Right renal cortex interstitium (tissue), 3 donors: ENCODE data around the gene RNF144A. TPM values are rescaled to one million over a fixed set of nuclear protein-coding genes. Genes with fewer than 3 reads are reported as not detected.
A peak's percentile ranks its signal among the peaks of the same experiment; 100 is the strongest.

Experiments used
- DNase-seq, 3 donors: peaks; one replicate each; pipeline ENCODE4 v3.0.0-alpha.2; 2013; ENCODE audit warnings: low read depth in 3 of 3, low spot score in 2 of 3
- polyA plus RNA-seq, 3 donors: library from polyadenylated mRNA; unstranded; fragments of 120-200 nt; gene quantifications; one replicate each; pipeline ENCODE4 v1.2.1, GENCODE V29; 2013; ENCODE audit not compliant: insufficient read length in 3 of 3

The RNF144A gene
- polyA plus RNA-seq, 3 donors = 54.6 to 62.2 (median 59.7) TPM

DNA sequence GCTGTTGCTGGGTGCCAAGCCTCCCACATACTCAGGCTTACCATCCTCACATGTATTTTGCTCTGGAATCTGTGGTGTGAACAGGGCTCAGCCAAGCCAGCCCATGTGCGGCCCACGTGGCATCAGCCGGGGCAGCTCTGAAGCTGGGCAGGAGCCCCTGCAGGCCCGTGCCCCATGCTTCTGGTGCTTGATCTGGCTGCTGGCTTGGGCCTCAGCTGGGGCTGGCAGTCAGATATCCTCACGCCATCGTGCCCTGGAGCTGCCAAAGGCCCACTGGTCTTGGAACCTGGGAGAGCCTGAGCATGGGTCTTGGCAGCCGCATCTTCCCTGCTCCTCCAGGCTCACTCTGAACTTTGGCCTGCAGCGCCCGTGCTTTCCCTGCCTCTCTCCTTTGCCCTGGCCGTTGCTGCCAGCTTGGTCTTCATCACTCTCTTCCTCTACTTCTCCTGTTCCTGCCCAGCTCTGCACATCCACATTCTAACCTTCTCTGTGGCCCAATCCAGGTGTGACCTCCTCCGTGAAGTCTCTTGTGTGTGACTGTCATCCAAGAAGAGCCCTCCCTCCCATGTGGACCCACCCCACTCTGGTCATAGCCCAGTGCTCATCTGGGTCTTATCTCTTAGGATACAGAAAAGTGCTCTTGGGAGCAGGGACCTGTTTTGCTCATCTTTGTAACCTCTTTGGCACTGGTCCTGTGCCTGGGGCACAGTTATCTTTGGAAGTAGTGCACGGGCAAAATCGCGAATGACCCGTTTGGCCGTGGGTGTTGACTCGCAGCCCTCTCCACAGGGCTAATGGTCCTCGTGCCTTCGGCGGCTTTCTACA, 116.1 kb downstream of the RNF144A start:
- DNase-seq = no peak

DNA sequence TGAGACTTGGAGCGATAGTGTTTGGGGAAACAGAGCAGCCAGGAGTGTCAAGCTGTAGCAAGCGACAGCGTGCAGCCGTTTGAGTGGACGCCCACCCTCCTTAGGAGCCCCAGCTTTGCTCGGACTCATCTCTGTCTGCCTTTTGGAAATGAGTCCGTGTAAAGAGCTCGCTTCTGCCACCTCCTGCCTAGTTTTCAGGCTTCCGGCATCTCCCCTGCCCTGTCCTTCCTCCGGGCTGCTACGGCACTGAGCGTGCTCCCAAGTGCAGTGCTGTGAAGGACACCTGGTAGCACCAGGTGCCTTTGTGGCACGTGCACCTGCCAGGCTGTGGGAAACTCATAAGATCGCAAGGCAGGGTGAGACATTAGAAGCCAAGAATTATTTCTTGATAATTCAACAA, 117.1 kb downstream of the RNF144A start:
- no peak for DNase-seq

DNA sequence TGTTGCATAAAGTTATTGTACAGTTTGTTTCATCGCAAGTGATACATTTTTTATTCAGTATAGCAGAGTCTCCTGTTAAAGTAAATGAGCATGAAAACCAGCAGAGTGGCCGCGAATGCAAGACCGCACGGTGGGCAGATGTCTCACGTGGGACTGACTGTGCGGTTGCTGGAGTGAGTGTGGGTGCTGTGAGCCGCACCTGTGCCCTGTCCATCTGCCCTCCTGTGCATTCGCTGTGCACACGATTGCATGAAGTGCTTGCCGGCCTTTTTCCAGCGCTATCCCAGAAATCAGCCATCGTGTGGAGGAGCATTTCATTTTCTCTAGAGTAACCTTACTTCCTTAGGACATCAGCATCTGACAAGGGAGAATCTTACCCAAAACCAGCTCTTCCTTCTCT, 118.7 kb downstream of the RNF144A start:
- DNase-seq = no peak

DNA sequence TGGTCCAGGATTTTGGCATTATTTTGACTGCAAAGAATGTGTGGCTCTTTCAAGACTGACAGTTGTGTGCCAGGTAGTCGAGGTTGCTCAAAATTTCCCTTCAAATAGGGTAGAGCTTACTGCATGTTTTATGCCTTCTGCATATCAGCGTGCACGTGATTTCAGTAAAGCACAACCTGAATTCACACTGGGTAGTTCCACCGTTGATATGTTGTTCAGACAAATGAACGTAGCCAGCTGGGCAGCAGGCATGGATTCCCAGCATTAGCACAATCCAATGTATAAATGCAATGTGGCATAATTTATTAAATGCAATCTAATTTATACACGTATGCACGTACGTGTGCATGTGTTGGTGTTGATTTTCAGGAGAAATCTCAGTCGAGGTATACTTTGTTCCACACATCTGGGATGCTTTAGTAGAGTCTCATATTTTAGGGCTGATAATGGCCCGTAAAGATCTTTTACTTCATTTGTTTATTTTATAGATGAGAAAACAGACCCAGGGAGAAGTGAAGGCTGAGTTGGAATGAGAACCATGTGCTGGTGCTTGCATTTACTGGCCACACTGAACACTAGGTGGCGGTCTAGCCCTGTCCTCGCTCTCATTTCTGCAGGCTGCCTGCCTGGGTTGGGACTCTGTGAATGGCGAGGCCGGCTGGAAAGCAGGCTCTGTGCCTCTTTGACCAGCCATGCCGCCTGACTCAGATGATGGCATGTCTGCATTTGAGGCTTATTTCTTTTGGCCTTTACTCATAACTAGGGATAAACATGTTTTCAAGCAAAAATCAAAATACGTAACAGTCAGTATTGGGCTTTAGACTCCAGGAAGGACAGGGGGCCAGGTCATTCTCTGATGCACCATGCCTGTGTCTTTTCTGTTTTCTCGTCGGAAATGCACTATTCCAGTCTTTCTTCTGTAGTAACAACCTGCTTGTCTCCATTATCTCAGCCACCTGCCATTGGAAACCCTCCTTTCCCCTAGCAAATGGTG, 120.4 kb downstream of the RNF144A start:
- DNase-seq = no peak

DNA sequence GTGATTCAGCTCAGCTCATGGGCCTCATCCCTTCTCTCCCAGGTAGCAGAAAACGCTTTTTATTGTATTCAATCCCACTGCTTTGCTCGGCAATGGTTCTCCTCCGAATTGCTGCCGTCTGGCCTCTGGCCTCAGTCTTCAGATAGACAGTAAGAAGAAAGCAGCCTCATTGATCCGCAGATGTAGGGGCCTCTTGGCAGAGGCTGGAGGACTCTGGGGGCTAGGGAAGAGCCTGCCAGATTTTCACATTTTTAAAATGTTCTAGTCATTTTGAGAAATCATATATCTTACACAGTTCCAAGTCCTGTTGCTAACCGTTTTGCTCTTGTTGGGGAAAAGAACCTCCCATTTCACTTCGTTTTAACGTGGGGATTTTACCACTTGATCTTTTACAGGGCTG, 123.3 kb downstream of the RNF144A start:
- no peak for DNase-seq

DNA sequence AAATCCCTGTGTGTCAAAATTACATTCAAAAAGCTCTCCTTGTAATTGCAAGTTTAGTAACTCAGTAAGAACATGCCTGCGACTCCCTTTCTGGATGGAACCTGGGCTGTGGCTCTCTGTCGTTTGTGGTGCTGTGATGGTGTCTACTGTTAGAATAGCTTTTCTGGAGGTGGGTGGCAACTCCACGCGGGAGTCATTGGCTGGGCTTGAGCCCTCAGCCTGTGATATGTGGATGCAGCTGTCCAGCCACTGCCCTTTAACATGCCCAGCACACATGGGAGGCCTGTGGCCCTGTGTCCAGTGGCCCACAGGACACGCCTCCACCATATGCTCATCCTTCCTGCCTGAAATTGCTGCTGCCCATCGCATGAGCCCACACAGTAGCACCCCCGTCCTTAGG, 124.2 kb downstream of the RNF144A start:
- DNase-seq = no peak

DNA sequence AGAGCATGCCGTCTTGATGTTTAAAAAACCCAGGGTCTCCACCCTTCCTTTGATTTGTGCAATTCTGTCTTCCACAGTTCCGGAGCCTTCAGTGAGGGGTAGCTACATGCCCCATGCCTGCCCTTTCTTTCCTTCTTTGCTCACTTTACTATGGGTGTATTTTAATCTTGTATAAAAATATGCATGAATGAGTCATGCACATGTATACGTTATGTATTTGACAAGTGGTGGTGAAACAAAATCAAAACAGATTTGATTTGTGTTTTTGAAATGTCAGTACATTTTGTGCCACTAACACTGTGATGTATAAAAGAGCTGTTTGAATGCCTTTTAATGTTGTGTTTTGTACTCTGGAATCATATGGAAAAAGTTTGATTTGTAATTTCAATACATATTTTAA, 126.5 kb downstream of the RNF144A start:
- DNase-seq = no peak

DNA sequence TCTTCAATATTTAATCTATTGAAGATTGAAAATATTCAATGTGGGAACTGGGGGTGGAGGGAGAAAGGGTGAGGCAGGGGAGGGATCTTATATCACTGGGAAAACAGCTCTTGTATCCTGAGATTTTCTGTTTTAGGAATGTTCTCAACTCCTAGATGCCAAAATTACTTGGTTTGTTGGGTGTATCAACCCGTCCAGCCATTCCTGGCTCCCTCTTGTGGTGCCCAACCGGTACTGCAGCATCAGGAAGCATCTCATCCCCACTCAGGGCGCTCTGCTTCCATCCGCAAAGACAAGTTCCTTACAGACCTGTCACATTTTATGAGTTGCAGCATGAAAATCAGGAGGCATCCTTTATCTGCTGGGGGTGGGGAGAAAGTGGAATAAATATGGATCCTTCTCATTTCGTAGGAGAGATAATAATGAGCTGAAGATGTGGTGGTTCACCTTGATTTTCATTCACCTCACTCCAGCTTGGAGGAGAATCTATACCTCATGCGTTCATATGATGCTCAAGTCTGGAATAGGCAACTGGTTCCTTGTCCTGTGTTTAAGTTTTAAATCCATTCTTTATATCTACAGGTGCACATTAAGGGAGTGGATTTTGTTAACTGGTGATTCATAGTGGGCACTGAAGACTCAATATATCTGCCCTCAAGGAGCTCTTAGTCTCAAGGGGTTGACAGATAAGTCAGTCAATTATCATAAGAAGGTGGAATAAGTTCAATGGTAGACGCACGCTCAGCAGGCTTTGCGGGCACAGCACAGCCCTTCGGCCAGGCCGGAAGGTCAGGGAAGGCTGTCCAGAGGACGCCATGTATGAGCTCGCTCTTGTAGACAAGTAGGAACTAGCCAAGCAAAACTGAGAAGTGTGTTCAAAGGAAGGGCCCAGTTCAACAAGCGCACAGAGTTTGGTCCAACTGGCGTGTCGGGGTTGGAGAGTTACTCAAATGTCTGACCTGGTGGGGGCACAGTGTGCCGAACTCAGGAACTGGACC, 127.3 kb downstream of the RNF144A start:
- no peak for DNase-seq

DNA sequence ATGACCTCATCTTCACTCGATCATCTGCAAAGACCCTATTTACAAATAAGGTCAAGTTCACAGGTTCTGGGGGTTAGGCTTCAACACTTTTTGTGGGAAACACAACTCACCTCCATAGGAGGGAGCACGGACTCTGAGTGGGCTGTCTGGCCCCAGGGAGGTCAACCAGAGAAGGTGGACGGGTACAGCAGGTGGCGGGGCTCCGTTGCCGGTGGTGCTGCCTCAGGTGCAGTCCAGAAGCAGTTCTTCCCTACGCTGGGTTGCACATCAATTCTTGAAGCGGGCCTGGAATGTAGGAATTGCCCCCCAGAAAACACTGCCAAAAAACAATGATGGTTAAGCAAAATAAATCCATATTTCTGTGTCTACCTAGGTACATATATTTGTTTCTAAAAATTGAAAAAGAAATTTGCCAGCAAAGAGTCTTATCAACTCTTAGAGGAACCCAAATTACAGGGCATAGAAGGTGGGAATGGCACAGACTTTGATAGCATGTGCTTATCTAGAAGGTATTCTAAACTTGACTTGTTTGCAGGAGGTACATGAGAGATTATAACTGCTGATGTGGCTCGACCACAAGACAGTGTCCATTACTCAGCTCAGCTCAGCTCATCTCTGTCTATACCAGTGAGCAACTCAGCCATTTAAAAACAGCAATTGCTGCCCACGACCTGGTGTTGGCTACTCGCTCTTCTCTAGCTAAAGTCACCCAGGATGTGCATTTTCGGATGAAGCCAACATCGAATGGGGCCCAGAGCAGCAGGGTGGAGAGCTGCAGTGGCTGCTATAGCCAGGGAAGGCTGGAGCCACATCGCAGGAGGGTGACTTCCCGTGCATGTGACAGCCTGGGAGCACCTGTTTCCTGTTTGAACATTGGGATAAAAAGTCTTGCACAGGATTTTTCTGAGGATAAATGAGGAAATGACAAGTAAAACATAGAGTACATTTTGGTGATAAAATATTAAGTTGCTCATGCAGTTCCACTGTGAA, 128.7 kb downstream of the RNF144A start:
- no peak for DNase-seq

DNA sequence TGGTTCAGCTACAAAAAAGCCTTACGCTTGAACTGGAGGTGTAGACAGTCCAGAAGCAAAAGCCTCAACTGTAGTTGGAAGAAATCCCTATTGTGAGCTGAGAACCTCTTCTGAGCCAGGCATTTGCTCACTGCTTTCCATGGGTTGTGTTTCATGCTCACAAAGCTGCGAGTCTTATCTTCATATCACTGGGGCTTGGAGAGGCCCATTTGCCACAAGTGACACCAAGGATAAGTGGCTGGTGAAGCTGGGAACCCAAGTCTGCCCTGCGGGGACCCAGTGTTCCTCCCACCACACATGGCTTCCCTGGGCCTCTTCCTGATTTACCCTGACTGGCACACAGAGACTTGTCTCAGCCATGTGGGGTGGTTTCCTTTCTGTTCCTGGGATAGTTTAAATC, 130.4 kb downstream of the RNF144A start:
- DNase-seq = no peak

DNA sequence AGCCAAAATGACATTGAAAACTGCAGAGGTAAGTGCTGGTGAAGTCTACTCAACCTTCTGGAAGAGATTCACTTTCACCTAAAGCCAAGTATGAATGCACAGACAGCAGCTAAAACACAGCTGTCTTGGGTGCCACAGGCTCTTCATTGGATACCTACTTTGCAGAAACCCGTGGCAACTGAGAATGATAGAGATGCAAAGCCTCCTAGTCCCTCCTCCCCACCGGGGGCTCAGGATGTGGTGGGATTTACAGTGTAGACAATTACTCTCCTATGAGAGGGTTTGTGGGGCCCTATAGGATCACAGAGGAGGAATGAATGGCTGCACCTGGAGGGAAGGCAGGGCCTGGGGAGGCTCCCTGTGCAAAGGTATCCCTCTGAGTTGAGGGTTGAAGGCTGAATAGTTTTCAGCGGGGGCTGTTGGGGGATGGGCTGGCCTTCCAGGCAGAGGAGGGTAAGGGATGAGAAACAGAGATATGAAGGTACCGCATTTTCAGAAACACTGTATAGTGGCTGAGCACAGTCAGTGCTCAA, 131.6 kb downstream of the RNF144A start:
- DNase-seq = no peak

DNA sequence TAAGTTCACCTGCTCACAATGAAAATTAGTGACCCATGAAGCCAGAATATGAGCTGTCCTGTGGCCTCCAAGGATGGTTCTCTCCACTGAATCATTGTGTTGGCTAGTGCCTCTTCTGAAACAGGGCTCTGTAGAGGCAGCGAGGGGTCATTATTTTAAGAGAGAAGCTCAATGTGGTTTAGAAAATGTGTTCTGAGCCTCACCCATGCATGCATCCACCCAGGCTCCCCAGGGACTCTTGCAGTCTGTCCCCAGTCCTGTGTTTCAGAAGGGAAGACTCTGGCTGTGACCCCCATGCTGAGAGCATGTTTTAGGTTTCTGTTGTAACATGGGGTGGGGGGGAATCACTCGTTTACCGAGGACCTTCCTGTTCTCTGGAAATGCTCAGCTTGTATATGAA, 135.2 kb downstream of the RNF144A start:
- no peak for DNase-seq

DNA sequence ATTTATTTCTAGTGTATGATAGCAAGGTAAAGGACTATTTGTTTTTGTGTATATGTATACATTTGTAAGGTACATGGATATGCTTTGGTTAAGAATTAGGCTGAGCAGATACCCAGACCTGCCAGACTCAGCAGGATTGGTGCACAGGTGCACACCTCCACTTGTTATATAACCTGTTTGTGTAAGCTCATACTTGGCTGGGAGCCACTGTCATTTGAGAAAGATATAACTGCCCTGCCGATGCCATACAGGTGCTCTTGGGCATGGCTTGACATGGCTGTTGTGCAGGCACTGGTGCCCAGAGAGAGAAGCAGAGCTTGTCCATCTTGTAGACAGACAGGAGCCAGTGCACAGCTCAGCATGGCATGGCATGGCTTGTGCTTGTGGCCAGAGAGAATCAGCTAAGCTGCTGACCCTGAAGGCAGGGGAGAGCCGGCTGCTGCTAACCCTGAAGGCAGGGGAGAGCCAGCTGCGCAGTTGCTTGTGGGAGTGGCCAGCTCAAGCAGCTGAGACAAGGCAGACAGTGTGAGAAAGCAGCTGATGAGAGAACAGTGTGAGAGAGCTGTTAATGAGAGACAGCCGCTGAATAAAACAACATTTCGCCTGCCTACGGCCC, 136.5 kb downstream of the RNF144A start:
- no peak for DNase-seq

DNA sequence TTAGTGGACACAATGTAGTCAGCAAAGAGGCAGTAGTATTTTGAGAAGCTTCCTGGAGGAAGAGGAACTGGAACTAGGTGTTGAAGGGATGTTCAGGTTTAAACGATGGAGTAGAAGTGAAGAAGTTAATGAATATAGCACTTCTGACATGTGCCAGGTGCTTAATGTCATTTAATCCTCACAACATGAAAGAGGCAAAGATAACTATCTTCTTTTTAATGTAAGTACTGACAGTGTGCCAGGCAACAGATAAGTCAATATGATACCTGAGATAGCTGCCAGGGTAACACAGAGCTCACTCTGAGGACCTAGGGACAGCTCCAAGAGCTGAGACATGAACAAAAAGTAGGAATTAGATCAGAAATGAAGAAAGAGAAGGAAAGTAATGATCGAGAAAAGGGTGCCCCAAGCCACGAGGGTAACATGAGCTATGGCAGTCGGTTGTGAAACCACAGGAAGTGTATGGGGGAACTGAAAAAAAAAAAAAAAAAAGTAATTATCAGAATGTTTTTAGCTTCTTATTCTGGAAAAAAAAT, 140.7 kb downstream of the RNF144A start:
- DNase-seq = no peak

DNA sequence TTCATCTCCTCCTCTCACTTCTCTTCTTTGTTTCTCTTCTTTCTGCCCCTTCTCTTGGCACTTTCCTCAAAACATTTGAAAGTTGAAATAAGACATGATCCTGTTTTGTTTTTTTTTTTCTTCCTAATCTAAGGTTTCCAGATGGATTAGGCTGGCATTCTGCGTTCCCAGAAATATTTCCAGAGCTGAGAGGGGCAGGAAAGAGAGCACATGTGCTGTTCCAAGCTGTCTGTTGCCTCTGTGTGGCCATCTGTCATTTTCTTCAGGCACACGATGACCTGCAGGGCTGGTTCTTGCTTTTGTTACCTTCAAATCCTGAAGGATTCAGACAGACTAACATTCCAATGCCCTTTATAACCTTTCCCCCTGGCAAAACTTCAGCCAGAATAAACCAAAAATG, 142.9 kb downstream of the RNF144A start:
- DNase-seq = no peak

DNA sequence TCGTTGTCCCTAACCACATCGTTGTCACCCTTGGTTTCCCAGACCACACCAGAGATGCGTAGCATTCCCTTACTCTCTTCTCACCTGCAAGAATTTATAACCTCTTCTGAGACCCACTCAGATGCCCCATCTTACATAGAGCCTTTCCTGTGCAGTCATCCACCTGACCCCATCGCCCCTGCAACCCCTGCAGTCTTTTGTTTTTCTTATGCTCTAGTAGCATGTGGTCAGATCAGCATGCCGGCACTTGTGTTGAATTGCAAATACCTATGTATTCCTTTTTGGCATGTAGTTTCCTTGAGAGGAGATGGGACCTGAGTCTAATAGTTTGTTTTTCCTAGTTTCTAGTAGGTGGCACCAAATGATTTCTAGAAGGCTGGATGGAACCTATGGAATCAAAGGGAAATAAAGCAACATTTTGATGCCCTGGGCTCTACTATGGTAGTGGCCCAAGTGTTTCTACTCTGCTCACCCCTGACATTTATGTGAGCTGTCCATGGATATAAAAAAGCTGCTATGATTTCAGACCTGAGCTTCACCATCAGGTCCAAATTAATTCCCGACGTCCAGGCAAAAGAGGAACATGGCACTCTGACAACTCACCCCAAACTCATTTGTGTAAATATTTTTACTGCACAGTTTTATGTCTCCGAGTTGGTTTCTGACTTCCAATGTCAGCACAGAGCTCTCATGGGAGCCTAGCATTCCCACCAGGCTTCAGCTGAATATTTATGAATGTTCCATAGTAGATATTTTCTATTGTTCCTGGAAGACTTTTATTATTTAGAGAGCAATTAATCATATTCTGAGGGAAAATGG, 143.6 kb downstream of the RNF144A start:
- DNase-seq = peak in 1 of 3 donors; percentile 12

DNA sequence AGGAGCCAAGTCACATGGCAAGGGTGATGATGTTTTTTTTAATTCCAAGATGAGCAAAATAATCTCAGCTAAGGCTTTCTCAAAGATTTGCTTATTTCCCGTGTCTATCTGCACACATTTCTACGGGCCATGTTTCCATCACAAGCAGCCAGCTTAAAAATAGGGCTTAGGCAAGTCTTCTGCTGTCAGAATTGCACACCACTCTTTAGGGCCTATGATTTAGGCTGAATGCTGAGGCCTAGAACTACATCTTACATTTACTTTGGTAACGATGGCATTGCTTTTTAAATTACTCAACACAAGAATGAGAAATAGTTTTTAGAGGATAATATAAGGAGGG, 144.2 kb downstream of the RNF144A start:
- DNase-seq = no peak

DNA sequence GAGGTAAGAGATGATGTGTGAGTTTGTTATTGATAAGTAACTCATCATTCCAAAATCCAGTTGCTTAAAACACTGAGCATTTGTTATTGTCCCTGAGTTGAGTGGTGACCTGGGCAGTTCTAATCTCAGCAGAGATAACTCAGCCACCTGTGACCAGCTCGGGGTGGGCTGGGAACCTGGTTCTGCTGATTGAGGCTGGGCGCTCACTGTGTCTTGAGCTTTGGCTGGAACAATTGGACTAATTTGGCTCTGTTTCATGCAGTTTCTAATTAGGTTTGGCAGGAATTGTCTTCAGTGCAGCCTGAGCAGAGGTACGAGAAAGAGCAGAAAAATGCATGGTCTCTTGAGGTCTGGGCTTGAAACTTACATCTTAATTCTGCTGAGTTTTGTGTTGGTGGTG, 144.7 kb downstream of the RNF144A start:
- DNase-seq = no peak
